HL-60/S4 (cell line): Measurements from ENCODE around the gene HLA-DQA2.
"Not testable (repeated sequence)": the region's sequence is repeated elsewhere in the genome, so short reads cannot be mapped to it uniquely, and the experiment has no call there.

Source experiments
- in situ Hi-C: fragments of 300-500 bp; cut with MboI; formaldehyde crosslinking; loops from 2 replicates; pipeline ENCODE4 v1.14.3; 2022; ENCODE audit warnings: low sequenced_read_pairs

HLA-DQA2 gene

DNA sequence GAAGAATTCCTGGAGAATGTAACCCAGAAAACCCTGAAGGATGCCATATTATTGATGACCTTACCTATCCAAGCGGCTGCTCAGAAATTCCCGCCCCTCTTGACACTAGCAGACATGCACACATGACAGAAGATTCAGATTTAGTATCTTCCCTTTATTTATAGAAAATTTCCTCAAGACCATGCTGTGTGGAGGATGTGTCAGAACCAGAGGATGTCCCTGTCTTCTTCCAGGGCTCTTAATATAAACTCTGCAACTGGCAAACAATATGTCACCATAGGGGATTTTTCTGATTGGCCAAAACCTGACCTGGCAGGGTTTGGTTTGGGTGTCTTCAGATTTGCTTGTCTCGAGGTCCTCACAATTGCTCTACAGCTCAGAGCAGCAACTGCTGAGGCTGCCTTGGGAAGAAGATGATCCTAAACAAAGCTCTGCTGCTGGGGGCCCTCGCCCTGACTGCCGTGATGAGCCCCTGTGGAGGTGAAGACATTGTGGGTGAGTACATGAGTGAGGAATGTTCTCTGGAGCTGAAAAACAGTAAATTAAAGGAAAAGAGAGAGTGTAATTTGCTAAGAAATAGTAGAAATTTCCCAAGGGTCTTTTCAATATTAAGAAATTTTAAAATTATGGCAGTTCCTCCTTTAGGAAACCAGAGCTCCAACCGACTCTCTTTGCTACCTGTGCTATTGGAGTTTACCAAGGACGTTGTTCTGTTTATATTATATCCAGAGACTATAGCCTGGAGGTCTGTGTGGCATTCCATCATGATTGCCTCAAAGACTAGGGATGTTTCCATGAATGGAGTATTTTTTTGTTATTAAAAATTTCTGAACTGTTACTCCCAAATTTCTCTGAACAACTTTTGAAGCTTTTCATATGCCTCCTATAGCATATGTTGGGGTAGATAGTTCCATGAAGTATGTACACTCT, at the start of gene HLA-DQA2:
HLA-DQA2 (plus strand) TSS at position 361 of the 930 bp plus-strand sequence; CDS start at position 414, 53 bp downstream.
- in situ Hi-C loops: no loop called here

DNA sequence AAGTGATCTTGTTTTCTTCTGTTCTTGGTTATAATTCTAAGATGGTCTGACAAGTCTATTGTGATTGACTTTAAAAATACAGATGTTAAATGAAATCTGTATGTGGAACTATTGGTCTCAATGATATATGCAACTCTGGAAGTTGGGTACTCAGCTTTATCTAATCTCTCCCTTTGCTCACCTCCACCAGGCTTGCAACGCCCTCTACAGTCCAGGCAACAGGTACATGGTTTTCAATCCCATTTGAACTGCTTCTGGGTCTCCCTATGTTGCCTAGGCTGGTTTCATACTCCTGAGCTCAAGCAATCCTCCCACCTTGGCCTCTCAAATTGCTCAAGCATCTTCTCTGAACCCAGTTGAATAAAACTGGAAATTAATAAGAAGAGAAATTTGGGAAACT, 49.2 kb upstream of the HLA-DQA2 start:
- in situ Hi-C loops: no loop called here

DNA sequence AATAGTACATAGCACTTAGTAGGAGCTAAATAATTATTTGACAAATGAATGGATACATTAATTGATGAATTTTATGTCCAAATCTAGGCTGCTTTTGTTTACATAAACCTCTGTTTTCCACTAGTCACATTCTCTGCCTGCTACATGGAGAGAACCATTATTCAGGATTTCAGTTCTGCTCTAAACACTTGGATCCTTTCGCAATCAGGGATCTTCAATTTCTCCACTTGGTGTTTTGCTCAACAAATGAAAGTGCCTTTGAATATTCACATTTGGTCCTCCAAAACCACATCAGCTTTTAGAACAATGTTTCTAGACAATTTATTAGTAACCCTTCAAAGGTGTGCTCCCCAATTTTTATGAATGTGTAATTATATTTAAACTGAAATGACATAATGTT, 44.2 kb upstream of the HLA-DQA2 start:
- in situ Hi-C loops: no loop called here

DNA sequence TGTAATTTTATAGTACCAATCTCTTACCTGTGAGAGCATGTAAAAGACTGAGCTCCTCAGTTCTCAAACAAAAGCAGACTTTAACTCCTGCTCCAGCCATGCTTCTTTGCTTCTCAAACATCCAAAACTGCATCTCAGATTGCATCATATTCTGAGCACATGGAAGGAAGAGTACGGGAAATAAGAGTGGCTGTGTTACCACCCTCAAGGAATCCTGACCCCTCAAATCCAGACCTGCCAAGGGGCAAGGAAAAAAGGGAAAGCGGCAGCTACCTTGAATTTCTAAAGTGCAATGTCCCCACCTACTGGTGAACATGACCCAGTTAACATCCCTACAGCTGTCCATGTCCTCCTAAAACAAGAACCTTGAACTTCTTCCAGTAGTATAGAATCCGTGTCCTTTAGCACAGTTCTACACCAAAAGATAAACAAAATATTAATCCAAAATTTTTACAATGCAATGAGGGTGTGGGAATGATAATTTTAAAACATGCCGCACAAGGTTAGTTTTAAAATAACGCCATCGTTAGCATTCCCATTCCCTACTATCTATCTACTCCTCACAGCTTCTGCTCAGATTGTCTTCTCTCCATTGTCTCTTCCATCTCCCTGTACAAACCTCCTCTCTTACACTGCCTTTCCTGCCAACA, 40.7 kb upstream of the HLA-DQA2 start:
- in situ Hi-C loops: no loop called here

DNA sequence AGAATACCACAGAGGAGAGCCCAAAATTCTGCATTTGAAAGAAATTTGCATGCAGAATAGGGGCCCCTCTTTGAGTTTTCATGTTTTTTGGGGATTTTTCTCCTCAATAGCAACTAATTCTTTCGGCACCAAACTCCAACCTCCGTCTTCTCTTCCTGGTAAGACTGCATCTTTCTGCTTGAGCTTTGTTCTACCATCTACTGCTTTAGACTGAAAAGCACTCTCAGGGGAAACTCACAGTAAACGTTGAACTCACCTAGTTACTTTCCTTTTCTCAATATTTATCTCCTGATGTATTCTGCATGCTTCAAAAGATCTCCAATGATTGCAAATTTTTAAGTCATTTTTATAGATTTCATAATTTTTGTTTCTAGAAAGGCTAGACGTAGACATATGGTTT, 37.8 kb upstream of the HLA-DQA2 start:
- in situ Hi-C loops: no loop called here

DNA sequence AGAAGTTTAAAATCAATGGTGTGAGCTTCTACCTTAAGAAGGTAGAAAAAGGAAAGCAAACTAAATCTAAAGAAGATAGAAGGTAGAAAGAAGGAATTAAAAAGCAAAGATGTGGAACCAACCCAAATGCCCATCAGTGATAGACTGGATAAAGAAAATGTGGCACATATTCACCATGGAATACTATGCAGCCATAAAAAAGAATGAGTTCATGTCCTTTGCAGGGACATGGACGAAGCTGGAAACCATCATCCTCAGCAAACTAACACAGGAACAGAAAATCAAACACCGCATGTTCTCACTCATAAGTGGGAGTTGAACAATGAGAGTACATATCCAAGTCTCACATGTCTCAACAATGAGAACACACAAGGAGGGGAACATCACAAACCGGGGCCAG, 36.0 kb upstream of the HLA-DQA2 start:
- in situ Hi-C loops: not testable (repeated sequence)

DNA sequence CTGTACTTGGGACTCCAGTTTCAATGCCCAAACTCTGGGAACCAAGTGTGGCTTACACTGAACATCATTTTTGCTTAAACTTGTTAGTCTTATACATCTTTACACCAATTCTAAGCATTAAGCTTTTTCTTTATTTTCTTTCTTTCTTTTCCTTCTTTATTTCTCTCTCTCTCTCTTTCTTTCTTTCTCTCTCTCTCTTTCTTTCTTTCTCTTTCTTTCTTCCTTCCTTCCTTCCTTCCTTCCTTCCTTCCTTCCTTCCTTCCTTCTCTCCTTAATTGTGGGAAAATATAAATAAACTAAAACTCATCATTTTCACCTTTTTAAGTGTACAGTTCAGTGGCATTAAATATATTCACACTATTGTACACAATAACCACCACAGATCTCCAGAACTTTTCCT, 31.6 kb upstream of the HLA-DQA2 start:
- in situ Hi-C loops: no loop called here

DNA sequence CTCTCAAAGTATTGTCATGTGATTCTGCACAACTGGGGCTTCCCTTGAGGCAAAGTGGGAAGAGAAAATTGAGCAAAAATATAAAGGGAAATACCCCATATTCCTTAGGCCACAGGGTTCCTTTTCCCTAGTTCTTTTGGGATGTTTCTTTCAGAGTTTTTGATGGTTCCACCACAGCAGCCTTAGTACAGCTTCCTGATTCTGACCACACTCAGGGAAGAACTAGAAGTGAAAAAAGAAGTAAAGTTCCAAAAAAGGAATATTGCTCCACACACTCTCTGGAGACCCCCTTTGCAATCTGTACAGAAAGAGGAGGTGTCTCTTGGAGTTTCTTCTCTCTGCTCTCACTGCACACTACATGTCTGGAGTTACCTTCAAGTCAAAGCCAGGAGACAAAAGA, 27.9 kb upstream of the HLA-DQA2 start:
- in situ Hi-C loops: no loop called here

DNA sequence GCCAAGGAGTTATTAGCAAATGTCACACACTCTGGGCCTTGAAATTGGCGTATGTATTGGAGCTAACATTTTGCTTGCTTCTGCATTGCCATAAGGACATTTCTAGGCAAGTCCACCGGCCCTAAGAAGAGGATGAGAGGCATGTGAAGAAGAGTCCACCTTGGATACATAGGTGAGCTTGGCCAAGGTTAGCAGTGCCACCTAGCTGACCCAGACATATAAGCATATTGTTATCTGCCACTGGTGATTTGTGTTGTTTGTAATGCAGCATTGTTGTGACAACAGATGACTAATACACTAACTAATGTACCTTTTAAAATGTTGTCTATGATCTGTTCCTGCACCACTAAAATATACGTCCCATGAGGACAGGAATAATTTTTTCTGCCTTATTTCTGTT, 24.8 kb upstream of the HLA-DQA2 start:
- in situ Hi-C loops: no loop called here

DNA sequence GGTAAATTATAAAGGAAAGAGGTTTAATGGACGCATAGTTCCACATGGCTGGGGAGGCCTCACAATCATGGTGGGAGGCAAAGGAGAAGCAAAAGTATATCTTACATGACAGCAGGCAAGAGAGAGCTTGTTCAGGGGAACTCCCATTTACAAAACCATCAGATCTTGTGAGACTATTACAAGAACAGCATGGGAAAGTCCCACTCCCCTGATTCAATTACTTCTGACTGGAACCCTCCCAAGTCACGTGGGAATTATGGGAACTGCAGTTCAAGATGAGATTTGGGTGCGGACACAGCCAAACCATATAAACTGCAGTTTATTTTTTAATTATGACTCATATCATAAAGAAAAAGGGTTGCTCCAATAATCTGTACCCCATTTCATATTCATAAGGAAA, 22.3 kb upstream of the HLA-DQA2 start:
- in situ Hi-C loops: no loop called here

DNA sequence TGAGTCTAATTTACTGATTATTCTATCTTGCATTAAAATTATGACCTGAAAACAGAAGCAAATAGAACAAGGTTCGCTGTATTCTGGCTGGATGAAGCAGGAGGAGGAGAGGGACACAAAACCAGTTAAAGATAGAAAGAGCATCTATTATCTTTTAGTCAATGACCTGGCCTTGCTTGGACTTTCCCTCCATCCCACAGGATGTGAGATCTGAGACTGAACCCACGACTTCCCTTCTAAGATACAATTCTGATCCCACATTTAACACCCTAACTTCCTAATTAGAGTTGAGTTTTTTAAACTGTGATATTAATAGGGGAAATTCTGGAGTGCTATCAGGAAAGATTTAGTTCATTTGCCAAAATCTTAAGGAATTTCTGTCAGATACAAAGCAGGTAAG, 3.1 kb upstream of the HLA-DQA2 start:
- in situ Hi-C loops: no loop called here

DNA sequence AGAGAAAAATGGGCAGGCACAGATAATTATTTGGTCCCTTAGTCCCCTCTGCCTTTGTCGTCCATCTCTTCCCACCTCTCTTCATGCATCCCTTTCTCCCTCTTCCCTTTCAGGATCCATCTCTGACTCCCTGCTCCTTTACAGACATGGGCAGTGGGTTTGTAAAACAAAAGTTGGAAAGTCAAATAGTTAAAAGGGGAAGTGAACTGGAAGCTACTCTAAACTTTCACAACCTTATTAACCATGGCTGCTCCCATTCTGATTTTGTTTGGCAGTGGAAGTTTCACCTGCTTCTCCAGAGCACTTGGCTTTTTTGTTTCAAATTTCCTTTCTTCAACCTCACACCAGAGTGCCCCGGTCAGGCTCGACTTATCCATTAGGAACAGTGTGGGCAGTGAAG, 1.2 kb downstream of the HLA-DQA2 start:
- in situ Hi-C loops: no loop called here

DNA sequence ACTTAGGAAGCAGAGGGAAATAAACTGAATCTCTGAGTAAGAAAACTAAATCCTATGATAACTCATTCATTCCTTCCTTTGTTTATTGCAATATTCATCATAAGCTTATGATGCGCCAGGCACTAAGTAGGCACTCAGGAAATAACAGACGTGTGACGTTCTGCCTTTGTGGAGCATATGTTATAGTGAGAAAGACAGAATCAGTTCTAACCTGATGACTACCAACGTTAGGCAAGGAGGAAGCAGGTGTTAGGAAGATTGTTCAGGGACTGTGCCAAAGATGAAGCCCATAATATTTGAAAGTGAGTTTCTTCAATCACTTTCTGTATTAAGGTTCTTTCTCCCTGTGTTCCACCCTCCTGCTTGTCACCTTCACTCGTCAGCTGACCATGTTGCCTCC, 3.6 kb downstream of the HLA-DQA2 start:
- in situ Hi-C loops: no loop called here

DNA sequence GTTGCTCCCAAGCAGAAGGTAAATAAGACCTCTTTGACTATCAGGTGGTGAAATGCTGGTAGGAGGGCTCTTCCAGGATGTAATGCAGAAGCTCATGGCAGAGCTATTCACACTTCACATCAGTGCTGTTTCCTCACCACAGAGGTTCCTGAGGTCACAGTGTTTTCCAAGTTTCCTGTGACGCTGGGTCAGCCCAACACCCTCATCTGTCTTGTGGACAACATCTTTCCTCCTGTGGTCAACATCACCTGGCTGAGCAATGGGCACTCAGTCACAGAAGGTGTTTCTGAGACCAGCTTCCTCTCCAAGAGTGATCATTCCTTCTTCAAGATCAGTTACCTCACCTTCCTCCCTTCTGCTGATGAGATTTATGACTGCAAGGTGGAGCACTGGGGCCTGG, 4.5 kb downstream of the HLA-DQA2 start:
- in situ Hi-C loops: not testable (repeated sequence)

DNA sequence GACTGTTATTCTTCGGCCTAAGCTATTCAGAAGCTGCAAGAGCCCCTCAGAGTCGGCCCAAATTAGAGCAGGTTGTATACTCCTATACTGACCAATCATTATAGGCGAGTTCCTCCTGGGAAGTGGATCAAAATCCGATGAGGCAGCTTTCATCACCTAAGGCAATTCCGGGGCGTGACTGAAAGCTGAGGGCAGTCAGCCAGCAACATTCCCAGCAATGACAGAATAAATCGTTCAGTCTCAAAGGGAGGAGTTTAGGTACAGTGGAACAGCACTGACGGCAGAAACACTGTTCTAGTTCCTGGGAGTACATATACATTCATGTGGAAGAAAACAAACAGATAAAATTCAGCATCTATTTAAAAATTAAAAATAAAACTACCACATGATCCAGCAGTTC, 11.4 kb downstream of the HLA-DQA2 start:
- in situ Hi-C loops: no loop called here

DNA sequence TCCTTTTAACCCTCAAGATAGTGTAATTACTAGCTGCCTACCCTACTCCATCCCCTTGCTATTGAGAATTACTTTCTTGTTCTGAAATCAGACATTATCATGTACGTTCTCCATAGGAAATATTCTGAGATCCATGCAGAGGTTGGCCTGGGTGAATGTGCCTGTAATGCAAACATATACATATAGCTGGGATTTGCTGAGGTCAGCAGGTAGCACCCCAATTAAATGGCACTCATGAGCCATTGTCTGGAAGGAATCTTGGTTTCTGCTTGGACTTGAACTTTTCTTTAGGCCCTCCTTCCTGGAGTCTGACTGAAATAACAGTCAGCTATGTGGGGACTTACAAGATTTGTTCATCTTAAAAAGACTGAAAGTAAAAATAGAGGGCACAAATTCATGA, 18.5 kb downstream of the HLA-DQA2 start:
- in situ Hi-C loops: loop anchor here (5.0 kb wide), 1 partner anchor 97 kb away; no protein-coding TSS in a partner anchor

DNA sequence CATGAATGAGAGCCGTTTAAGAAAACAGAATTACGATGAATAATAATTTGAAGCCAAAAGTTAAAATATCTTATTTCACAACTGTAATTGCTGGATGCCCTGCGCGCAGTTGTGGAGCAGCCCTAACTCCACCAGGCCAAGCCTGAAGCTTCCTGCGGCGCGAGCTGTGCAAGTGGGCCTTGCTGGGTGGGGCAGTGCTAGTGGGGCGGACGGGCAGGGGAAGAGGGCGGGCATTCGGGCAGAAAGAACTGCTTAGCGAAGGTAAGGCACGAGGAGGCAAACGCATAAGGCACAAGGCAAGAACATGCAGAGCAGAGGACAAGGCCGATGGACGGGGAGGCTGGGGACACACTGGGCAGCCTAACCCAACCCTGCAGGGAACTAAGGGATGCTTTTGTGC, 19.9 kb downstream of the HLA-DQA2 start:
- in situ Hi-C loops: loop anchor here (5.0 kb wide), 1 partner anchor 99 kb away; no protein-coding TSS in a partner anchor

DNA sequence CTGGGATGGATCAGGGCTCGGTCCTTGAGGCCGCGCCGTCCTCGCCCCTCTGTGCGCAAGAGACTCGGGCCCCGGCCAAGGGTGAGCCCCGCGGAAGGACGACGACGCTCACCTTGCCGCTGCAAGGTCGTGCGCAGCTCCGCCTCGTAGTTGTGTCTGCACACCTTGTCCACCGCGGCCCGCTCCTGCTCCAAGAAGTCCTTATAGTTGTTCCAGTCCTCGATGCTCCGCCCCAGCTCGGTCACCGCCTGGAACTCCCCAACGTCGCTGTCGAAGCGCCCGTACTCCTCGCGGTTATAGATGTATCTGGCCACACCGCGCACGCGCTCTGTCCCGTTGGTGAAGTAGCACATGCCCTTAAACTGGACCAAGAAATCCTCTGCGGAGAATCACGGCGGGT, 20.4 kb downstream of the HLA-DQA2 start:
- in situ Hi-C loops: loop anchor here (5.0 kb wide), 1 partner anchor 99 kb away; no protein-coding TSS in a partner anchor

DNA sequence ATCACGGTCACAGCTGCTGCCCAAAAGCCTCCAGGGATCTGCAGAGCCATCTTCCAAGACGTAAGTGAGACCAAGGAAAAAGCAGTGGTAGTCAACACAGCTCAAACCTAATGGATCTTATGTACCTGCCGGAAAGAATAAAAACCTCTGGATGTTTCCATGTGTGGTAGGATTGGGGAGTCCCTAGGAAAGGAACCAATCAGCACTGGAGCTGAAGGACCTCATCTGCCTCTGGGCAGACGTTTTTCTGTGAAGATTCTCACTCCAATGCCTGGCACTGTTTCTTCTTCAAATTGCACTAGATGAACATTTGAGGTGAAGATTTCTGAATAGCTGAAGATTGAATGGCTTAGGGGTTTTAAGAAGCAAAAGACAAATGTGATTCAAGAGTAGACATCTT, 22.2 kb downstream of the HLA-DQA2 start, which contains the start of gene HLA-DQB2:
HLA-DQB2 (minus strand) TSS at position 112 of the 400 bp plus-strand sequence; CDS start at position 50, 62 bp downstream.
- in situ Hi-C loops: loop anchor here (5.0 kb wide), 1 partner anchor 101 kb away; no protein-coding TSS in a partner anchor

DNA sequence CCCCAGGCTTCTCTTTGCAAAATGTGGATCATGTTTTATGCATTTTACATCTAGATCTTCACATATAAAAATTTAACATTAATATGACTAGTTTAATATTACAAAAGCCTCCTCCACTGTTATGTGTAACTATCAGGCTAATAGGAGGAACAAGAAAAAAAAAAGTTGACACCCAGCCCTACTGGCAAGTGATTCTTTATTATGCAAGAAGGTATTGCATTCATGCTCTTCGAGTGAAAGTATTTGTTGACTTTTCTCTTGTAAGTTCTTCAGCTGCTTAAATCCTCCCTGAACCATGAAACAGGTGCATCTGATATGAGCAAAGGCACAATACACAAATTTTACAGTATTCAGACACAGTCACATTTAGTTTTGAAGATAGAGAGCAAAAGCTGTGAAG, 22.9 kb downstream of the HLA-DQA2 start:
- in situ Hi-C loops: loop anchor here (5.0 kb wide), 1 partner anchor 102 kb away; no protein-coding TSS in a partner anchor

DNA sequence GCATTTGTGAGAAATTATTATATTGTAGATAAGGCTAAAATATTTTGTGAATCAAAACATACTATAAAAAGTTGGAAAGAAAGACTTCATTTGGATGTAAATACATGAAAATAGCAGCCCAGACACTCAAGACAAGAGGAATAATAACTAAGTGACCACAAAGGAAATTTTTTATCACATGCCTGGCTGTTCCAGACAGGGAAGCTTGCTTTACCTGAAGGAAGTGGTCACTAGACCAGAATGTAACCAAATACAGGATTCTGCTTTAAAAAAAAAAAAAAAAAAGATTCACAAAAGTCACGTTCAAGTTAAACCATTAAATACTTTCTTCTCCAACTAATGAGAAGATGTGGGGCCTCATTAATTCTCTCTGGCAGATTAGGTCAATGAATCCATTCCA, 31.5 kb downstream of the HLA-DQA2 start:
- in situ Hi-C loops: no loop called here

DNA sequence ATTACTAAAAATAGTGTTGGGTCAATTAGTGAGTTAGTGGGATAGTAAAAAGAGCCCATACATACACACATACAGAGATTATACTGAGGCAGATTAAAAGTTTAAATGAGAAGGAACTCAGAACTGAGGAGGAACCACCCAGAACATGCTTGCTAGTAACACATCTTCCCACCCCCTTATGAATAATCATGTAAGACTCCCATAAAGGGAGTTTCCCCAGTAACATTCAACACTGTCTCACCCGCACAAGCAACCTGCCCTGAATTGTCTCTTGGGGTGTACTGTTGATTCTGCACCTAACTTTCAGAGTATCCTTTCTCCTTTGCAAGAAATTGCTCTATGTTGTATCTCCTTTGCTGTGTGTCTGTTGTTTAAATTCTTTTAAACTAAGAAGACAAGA, 33.2 kb downstream of the HLA-DQA2 start:
- in situ Hi-C loops: no loop called here
